OCI-LY7 (cell line): ENCODE data around the gene SUPT3H. TPM values are rescaled to one million over a fixed set of nuclear protein-coding genes. Genes with fewer than 3 reads are reported as not detected.

Source experiments
- BruUV-seq: library from RNA; stranded (reverse); fragments of 400-500 nt; replicated peaks from 2 replicates; lab custom pipeline; 2021; lab: Mats Ljungman, UMichigan
- CTCF ChIA-PET: fragments of 300-600 bp; sonication (Branson Sonifier 250); formaldehyde crosslinking; loops from one replicate; lab custom pipeline; 2022; ENCODE audit warnings: antibody characterized with exemption; ENCODE audit not compliant: unreplicated experiment; lab: Charles Lee
- POLR2A ChIA-PET: fragments of 300-600 bp; sonication (Branson Sonifier 250); formaldehyde crosslinking; loops from one replicate; lab custom pipeline; 2022; ENCODE audit warnings: antibody characterized with exemption; lab: Charles Lee
- DNase-seq: peaks from one replicate; pipeline ENCODE4 v3.0.0-alpha.2; 2015; ENCODE audit warnings: low spot score
- H2AFZ ChIP-seq: fragments of 200-600 bp; sonication (generic), shearing (Covaris generic); 2 replicates; pipeline ENCODE4 v1.6.1; 2014; ENCODE audit warnings: mild to moderate bottlenecking, antibody characterized with exemption, low read length, moderate library complexity
- H3K27ac ChIP-seq: fragments of 200-600 bp; sonication (generic); 2 replicates; pipeline ENCODE4 v1.5.1; 2014; ENCODE audit warnings: mixed run types, low read depth, mild to moderate bottlenecking, moderate library complexity, low read length, inconsistent platforms; ENCODE audit not compliant: poor library complexity, severe bottlenecking
- H3K36me3 ChIP-seq: fragments of 200-600 bp; sonication (generic); 2 replicates; pipeline ENCODE4 v1.6.1; 2014; ENCODE audit warnings: mild to moderate bottlenecking, antibody characterized with exemption, low read length, moderate library complexity, mixed read lengths; ENCODE audit not compliant: insufficient read depth
- H3K4me1 ChIP-seq: fragments of 200-600 bp; sonication (generic); 2 replicates; pipeline ENCODE4 v1.5.1; 2014; ENCODE audit warnings: mild to moderate bottlenecking, low read length; ENCODE audit not compliant: insufficient read depth, poor library complexity, severe bottlenecking
- H3K4me2 ChIP-seq: fragments of 200-600 bp; sonication (generic); 2 replicates; pipeline ENCODE4 v1.6.1; 2014; ENCODE audit warnings: mild to moderate bottlenecking, low read length
- H3K4me3 ChIP-seq: fragments of 200-600 bp; sonication (generic); 2 replicates; pipeline ENCODE4 v1.5.1; 2014; ENCODE audit warnings: mild to moderate bottlenecking, low read depth, low read length; ENCODE audit not compliant: poor library complexity, severe bottlenecking
- H3K79me2 ChIP-seq: fragments of 200-600 bp; sonication (generic); 2 replicates; pipeline ENCODE4 v1.6.1; 2016; ENCODE audit warnings: low read depth, mild to moderate bottlenecking, low read length, moderate library complexity, mixed read lengths; ENCODE audit not compliant: insufficient read depth
- H3K9me2 ChIP-seq: fragments of 200-600 bp; sonication (generic); 2 replicates; pipeline ENCODE4 v1.6.1; 2016; ENCODE audit warnings: mild to moderate bottlenecking, low read length, mixed read lengths; ENCODE audit not compliant: insufficient read depth
- H3K9me3 ChIP-seq: fragments of 200-600 bp; sonication (generic); 2 replicates; pipeline ENCODE4 v1.6.1; 2014; ENCODE audit warnings: mild to moderate bottlenecking, mixed run types, low read length, mixed read lengths
- H4K20me1 ChIP-seq: fragments of 200-600 bp; sonication (generic); 2 replicates; pipeline ENCODE4 v1.6.1; 2014; ENCODE audit warnings: mild to moderate bottlenecking, antibody characterized with exemption, low read length, moderate library complexity, mixed read lengths; ENCODE audit not compliant: insufficient read depth
- EZH2phosphoT487 ChIP-seq: fragments of 200-600 bp; sonication (generic); IDR thresholded peaks from 2 replicates; pipeline ENCODE4 v1.6.1; 2018; ENCODE audit warnings: low read depth, borderline replicate concordance, mild to moderate bottlenecking, mixed run types, antibody characterized with exemption, low read length, moderate library complexity, mixed read lengths
- intact Hi-C: fragments of 100-400 bp; cut with micrococcal nuclease; formaldehyde crosslinking; loops from one replicate; pipeline ENCODE4 v1.10.0; 2022; ENCODE audit not compliant: unreplicated experiment
- total RNA-seq, 2 experiments: library from RNA; depleted of rRNA in 1 of 2; stranded (reverse); fragments of >200 nt in 1 of 2; shearing (Covaris generic) in 1 of 2; gene quantifications; 2 replicates each; pipeline ENCODE4 v1.2.3, GENCODE V29; 2014 to 2022
- TF ChIP-seq, protein P1 (sequence below): fragments of 200-600 bp; sonication (generic); conservative IDR thresholded peaks from 2 replicates; pipeline ENCODE4 v1.5.1; 2014; ENCODE audit warnings: mild to moderate bottlenecking, antibody characterized with exemption, low read length, moderate library complexity, mixed read lengths

SUPT3H gene
- total RNA-seq, 2 experiments from 2014 or later = 1.1 to 7.1 TPM

DNA sequence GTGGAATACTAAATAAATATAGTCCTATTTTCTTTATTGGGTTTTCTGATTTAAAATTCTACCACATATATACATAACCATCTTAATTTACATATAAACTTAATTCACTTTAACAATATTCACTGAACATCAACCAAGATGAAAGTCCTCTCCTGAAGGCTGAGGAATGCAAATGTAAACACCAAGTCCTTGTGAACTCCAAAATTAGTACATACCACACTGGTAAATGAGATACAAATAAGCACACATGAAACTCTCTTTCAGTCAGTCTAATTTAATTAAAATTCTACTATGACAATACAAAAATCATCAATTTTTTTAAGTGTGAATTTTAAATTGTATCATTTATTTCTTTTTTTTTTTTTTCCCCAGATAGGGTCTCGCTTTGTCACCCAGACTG is 254.7 kb downstream of the SUPT3H start:
- no peak overlapping the region for H3K4me3 ChIP-seq
- H2AFZ ChIP-seq = no peak overlapping the region
- intact Hi-C loops = no loop called here
- no peak overlapping the region for H3K27ac ChIP-seq
- ChIA-PET POLR2A (no interaction called here), CTCF (no interaction called here)
- no peaks in the 10 kb centered on the region for H4K20me1 ChIP-seq
- TF ChIP-seq, protein P1, sequence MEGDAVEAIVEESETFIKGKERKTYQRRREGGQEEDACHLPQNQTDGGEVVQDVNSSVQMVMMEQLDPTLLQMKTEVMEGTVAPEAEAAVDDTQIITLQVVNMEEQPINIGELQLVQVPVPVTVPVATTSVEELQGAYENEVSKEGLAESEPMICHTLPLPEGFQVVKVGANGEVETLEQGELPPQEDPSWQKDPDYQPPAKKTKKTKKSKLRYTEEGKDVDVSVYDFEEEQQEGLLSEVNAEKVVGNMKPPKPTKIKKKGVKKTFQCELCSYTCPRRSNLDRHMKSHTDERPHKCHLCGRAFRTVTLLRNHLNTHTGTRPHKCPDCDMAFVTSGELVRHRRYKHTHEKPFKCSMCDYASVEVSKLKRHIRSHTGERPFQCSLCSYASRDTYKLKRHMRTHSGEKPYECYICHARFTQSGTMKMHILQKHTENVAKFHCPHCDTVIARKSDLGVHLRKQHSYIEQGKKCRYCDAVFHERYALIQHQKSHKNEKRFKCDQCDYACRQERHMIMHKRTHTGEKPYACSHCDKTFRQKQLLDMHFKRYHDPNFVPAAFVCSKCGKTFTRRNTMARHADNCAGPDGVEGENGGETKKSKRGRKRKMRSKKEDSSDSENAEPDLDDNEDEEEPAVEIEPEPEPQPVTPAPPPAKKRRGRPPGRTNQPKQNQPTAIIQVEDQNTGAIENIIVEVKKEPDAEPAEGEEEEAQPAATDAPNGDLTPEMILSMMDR = no peak
- TF ChIP-seq EZH2phosphoT487 = no peak
- no peak overlapping the region for H3K4me2 ChIP-seq
- no peak for DNase-seq
- H3K4me1 ChIP-seq = no peaks in the 10 kb centered on the region
- BruUV-seq = no TSS peak
- no peaks in the 10 kb centered on the region for H3K79me2 ChIP-seq
- H3K36me3 ChIP-seq = no peaks in the 10 kb centered on the region
- H3K9me2 ChIP-seq = no peaks in the 10 kb centered on the region
- H3K9me3 ChIP-seq = no peaks in the 10 kb centered on the region

GRCh38 chr6:45118754-45119153 is 259.0 kb downstream of the SUPT3H start:
- no TSS peak for BruUV-seq
- no peak overlapping the region for H3K4me2 ChIP-seq
- ChIA-PET POLR2A (no interaction called here), CTCF (no interaction called here)
- no peaks in the 10 kb centered on the region for H4K20me1 ChIP-seq
- H3K79me2 ChIP-seq = no peaks in the 10 kb centered on the region
- no peak overlapping the region for H3K27ac ChIP-seq
- H3K4me1 ChIP-seq = no peaks in the 10 kb centered on the region
- no peak overlapping the region for H2AFZ ChIP-seq
- H3K9me3 ChIP-seq = no peaks in the 10 kb centered on the region
- no peaks in the 10 kb centered on the region for H3K36me3 ChIP-seq
- TF ChIP-seq, protein P1 = no peak
- TF ChIP-seq EZH2phosphoT487 = no peak
- H3K9me2 ChIP-seq = no peaks in the 10 kb centered on the region
- DNase-seq = no peak
- intact Hi-C loops = no loop called here
- H3K4me3 ChIP-seq = no peak overlapping the region

DNA sequence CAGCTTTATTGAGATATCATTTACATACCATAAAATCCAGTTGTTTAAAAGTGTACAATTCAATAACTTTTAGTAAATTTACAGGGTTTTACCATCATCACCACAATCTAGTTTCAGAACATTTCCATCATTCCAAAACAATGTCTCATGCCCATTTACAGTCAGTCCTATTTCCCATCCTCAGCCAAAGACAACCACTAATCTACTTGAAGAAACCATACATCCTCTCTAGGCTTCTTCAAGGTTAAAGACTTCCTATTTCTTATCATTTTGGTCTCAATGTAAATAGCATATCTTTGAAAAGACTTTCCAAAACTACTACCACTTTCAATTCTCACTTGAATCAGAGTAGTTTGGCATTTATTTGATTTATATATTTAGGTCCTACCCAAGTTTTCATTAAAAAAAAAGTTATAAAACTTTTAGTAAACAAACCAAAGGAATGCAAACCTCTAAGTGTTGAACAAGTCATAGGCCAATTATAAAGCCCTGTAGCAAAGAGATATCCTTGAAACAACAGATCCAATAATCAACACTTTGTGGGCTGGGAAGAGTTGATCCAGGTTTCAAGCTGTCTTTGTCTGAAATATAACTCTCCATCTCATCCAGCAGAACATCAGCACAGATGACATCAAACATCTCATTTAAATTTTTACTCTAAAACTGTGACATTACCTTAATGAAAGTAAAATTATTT is 260.9 kb downstream of the SUPT3H start:
- POLR2A ChIA-PET = no interaction called here

More for the DNA sequence above, 260.9 kb downstream of the SUPT3H start:
- no TSS peak for BruUV-seq
- intact Hi-C loops = no loop called here
- Histone ChIP-seq H3K4me1 (no peaks in the 10 kb centered on the region), H4K20me1 (no peaks in the 10 kb centered on the region), H3K27ac (no peak overlapping the region), H2AFZ (no peak overlapping the region), H3K36me3 (no peaks in the 10 kb centered on the region), H3K79me2 (no peaks in the 10 kb centered on the region), H3K4me3 (no peak overlapping the region), H3K4me2 (no peak overlapping the region), H3K9me2 (no peaks in the 10 kb centered on the region), H3K9me3 (no peaks in the 10 kb centered on the region)
- TF ChIP-seq EZH2phosphoT487 = no peak
- TF ChIP-seq, protein P1 = no peak
- DNase-seq = no peak
- CTCF ChIA-PET = no interaction called here
